Activated naive CD4-positive, alpha-beta T cell treated with anti-CD3 and anti-CD28 coated beads, Interleukin-2, amount 50 U/mL, for 24 hours (primary cell): ENCODE measurements around the gene ADAP1.
"Not testable (repeated sequence)": the region's sequence is repeated elsewhere in the genome, so short reads cannot be mapped to it uniquely, and the experiment has no call there.

Experiments
- H3K27ac Mint-ChIP-seq: one replicate; pipeline ENCODE4 v1.8.0; 2021; ENCODE audit warnings: mild to moderate bottlenecking, mixed read lengths
- H3K27me3 Mint-ChIP-seq: one replicate; pipeline ENCODE4 v1.8.0; 2021; ENCODE audit warnings: mixed read lengths
- H3K36me3 Mint-ChIP-seq: one replicate; pipeline ENCODE4 v1.8.0; 2021; ENCODE audit warnings: mixed read lengths
- H3K4me1 Mint-ChIP-seq: one replicate; pipeline ENCODE4 v1.8.0; 2021; ENCODE audit warnings: mixed read lengths
- H3K4me3 Mint-ChIP-seq: one replicate; pipeline ENCODE4 v1.8.0; 2021; ENCODE audit warnings: mild to moderate bottlenecking, mixed read lengths
- H3K9me3 Mint-ChIP-seq: one replicate; pipeline ENCODE4 v1.8.0; 2021; ENCODE audit warnings: mixed read lengths

ADAP1 gene

DNA sequence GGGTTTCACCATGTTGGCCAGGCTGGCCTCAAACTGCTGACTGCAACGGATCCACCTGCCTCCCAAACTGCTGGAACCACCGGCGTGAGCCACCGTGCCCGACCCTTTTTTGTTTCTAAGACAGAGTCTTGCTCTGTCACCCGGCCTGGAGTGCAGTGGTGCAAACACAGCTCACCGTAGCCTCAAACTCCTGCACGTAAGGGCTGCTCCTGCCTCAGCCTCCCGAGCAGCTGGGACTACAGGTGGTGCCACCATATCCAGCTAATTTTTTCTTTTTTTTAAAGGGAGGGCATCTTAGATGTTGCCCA lies 36.4 kb downstream of the ADAP1 start:
- Mint-ChIP-seq H3K36me3 (no peaks in the 10 kb centered on the region), H3K27me3 (no peaks in the 10 kb centered on the region), H3K9me3 (no peaks in the 10 kb centered on the region), H3K27ac (no peak overlapping the region), H3K4me1 (peaks cover 25% of the 10 kb centered on the region), H3K4me3 (no peak overlapping the region)

DNA sequence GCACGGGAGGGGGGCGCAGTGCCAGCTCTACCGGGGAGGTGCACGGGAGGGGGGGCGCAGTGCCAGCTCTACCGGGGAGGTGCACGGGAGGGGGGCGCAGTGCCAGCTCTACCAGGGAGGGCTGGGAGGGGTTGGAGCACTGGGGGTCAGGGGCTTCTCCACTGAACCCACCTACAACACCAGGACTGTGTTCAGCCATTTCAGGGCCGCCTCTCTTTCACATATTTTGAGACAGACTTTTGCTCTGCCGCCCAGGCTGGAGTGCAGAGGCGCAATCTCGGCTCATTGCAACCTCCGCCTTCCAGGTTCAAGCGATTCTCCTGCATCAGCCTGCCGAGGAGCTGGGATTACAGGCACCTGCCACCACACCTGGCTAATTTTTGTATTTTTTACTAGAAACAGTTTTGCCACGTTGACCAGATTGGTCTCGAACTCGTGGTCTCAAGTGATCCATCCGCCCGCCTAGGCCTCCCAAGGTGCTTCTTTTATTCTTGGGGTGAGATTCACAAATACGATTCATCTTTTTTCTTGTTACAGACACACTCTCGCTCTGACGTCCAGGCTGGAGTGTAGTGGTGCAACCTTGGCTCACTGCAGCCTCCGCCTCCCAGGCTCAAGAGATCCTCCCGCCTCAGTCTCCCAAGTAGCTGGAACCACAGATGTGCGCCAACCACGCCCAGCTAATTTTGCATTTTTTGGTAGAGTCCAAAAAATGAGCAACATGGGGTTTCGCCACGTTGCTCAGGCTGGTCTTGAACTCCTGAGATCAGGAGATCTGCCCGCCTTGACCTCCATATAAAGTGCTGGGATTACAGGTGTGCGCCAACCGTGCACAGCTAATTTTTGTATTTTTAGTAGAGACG lies 37.0 kb downstream of the ADAP1 start:
- no peak overlapping the region for H3K4me3 Mint-ChIP-seq
- no peaks in the 10 kb centered on the region for H3K9me3 Mint-ChIP-seq
- H3K36me3 Mint-ChIP-seq: no peaks in the 10 kb centered on the region
- H3K27ac Mint-ChIP-seq: no peak overlapping the region
- H3K27me3 Mint-ChIP-seq: no peaks in the 10 kb centered on the region
- H3K4me1 Mint-ChIP-seq: peaks cover 22% of the 10 kb centered on the region

DNA sequence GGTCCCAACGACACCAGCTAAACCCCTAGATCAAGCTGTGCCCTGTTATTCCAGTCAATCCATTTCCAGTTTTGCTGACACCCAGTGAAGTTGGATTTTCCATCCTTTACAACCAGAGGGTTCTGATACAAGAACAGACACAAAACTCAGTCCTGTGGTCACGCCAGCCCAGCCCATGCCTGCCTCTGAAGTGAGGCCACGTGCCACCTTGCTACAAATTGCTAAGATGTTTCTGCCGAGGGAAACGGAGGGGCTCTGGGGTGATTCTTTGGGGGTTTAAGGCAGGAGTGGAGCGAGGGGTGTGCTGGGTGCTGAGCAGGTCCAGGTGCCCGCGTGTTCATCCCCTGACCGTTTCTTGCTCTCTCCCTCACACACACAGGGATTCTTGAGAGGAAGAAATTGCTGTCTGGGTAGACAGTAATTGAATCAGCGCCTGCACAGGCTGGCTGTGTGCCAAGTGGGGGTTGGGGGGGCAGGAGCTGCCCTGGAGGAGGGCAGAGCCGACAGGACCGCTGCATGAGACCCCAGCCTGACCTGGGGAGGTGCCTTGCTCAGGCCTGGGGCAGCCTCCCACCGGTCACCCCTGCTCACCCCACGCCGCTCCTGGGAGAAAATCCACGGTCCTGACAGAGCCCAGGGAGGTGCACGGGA lies 38.1 kb downstream of the ADAP1 start:
- H3K4me3 Mint-ChIP-seq: no peak overlapping the region
- no peak overlapping the region for H3K27ac Mint-ChIP-seq
- H3K4me1 Mint-ChIP-seq: peaks cover 20% of the 10 kb centered on the region
- H3K27me3 Mint-ChIP-seq: no peaks in the 10 kb centered on the region
- H3K9me3 Mint-ChIP-seq: no peaks in the 10 kb centered on the region
- H3K36me3 Mint-ChIP-seq: no peaks in the 10 kb centered on the region

DNA sequence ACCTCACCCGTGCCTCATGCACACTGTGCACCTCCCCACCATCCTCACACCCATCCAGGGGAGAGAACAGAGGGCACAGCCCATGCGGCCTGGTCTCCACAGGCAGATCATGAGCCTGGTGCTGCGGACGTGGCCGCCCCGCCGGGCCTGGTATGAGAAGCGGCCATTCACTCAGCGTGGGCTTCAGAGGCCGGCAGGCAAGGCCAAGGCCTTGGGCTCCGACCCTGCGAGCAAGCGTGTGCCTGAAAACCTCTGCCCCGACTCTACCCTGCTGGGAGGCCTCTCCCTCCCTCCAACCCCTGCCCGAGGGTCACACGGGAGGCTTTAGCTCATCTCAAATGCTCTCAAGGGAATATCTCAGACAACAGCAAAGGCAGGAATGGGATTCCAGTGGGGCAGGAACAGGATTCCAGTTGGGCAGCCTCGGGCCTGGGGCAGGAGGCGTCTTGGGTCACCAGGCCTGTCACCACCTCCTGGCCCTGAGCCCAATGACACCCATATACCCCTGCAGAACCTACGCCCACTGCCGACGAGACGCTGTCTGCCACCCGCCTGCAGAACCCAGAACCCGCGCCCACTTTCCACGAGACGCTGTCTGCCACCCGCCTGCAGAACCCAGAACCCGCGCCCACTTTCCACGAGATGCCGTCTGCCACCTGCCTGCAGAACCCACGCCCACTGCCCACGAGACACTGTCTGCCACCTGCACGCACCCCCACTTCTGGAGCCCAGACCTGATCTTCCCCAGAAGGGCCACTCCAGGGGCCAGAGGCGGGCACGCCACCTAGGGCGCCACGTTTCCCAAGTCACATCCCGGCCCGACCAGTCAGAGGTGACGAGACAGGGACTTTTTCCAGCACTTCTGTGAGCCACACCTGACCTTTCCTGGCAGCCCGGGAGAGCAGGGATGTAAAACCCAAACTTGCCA lies 38.9 kb downstream of the ADAP1 start:
- H3K4me3 Mint-ChIP-seq: no peak overlapping the region
- peaks cover 11% of the 10 kb centered on the region for H3K4me1 Mint-ChIP-seq
- H3K9me3 Mint-ChIP-seq: no peaks in the 10 kb centered on the region
- no peaks in the 10 kb centered on the region for H3K27me3 Mint-ChIP-seq
- H3K27ac Mint-ChIP-seq: no peak overlapping the region
- no peaks in the 10 kb centered on the region for H3K36me3 Mint-ChIP-seq

DNA sequence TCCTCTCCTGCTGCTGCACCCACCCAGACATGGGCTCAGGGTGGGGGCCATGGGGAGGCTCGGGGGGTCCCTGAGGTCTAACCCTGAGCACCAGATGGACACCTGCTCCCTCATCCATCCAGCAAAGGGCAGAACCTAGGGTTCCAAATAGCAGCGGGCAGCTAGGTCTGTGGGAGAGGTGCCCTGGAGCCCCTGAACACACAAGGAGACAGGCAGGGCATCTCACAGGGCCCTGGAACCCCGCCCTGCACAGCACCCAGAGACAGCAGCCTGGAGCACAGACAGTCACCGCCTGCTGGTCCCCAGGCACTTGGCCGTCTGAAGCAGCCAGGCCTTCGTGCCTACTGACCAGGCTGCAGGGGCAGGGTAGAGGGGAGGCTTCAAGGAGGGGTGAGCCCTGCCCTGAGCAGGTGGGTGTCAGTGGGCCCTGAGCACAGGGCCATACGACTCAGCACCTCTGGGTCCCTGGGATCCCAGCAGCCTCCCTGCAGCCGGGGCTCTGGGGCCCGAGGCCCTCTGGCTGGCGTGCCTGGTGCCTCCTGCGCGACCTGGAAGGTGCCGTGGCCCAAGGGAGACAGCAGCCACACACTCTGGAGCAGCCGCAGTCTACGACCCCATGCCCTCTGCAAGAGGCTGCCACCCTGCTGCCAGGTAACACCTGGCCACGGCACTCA lies 39.8 kb downstream of the ADAP1 start:
- H3K4me3 Mint-ChIP-seq: no peak overlapping the region
- H3K9me3 Mint-ChIP-seq: no peaks in the 10 kb centered on the region
- peaks cover 19% of the 10 kb centered on the region for H3K4me1 Mint-ChIP-seq
- H3K27me3 Mint-ChIP-seq: no peaks in the 10 kb centered on the region
- peak overlapping the region; percentile 74 for H3K27ac Mint-ChIP-seq
- no peaks in the 10 kb centered on the region for H3K36me3 Mint-ChIP-seq

DNA sequence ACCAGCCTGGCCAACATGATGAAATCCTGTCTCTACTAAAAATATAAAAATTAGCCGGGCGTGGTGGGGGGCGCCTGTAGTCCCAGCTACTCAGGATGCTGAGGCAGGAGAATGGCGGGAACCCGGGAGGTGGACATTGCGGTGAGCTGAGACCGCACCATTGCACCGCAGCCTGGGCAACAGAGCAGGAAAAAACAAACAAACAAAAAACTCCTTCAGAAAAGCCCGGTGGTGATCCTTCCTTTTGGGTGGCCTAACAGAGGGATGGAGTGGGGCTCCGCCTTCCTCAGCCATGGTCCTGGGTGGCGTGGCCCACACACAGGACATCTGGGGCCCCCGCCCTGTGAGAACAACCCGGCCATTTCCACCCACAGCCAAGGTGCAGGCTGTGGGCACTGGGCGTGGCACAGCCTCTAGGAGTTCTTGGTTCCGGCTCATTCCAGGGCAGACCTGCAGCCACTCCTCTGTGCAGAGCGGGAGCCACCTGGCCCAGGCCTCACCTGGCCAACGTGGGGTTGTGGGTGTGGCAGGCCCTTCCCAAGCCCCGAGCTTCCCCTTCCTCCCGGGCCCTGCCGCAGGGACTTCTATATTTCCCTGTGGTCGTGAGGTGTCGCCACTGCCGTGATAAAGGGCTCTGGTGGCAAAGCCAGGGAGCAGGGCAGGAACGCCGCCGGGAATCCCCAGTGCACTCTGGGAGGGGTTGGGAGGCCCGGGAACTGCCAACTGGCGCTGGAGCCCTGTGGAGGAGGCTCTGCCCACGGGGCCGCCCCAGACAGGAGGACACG lies 40.6 kb downstream of the ADAP1 start:
- no peaks in the 10 kb centered on the region for H3K9me3 Mint-ChIP-seq
- no peaks in the 10 kb centered on the region for H3K36me3 Mint-ChIP-seq
- no peak overlapping the region for H3K27ac Mint-ChIP-seq
- H3K27me3 Mint-ChIP-seq: no peaks in the 10 kb centered on the region
- peaks cover 14% of the 10 kb centered on the region for H3K4me1 Mint-ChIP-seq
- no peak overlapping the region for H3K4me3 Mint-ChIP-seq

DNA sequence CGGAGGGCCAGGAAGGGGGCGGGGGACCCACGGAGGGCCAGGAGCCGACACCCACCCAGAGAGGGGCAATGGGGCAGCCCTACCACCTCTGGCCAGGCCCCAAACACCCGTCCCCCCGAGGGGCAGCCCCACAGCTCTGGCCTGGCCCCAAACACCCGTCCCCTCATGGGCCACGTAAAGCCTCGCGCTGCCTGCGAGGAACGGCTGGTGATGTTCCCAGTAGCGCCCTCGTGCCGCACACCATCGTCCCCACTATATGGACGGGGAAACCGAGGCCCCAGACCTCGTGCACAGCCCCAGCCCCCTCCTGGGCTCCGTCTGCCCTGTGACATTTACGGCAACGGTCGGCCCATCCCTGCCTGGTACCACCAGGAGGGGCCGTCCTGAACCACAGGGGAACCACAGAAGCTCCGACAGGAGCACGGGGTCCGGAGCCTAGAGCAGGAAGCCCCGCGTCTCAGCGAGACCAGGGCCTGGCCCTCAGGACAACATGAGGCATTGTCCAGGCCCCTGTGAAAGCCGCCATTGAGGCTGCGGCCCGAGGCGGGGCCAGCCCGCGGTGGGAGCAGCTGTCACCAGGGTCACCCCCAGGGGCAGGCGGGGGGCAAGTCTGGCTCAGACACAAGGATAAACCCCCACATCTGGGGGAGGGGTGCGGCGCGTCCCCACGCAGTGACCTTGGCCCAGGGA lies 42.5 kb downstream of the ADAP1 start:
- no peak overlapping the region for H3K27ac Mint-ChIP-seq
- no peaks in the 10 kb centered on the region for H3K9me3 Mint-ChIP-seq
- no peak overlapping the region for H3K4me3 Mint-ChIP-seq
- H3K4me1 Mint-ChIP-seq: peaks cover 14% of the 10 kb centered on the region
- H3K27me3 Mint-ChIP-seq: no peaks in the 10 kb centered on the region
- H3K36me3 Mint-ChIP-seq: no peaks in the 10 kb centered on the region

DNA sequence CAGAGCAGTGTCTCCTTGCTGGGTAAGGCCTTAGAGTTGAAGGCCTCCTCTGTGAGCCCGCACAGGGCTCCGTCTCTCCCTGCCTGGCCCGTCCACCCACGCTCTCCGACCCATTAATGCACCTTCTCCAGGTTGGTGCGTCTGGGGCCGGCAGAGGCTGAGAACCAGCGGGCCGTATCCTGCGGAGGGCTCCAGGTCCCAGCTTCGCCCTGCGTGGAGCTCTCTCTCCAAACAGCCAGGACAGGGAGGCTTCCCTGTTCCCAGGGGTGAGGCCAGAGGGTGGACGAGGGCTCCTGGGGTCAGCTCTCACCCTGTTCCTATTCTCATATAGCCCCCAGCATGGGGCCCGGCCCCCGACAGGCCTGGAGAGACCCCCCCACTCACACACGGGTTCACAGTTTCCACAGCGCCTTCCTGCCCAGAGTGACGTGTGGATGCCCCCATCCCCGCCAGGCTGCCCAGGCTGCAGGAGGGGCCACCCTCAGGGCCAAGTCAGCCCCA lies 43.5 kb downstream of the ADAP1 start:
- Mint-ChIP-seq H3K4me1 (peaks cover 13% of the 10 kb centered on the region), H3K27me3 (no peaks in the 10 kb centered on the region), H3K9me3 (no peaks in the 10 kb centered on the region), H3K36me3 (no peaks in the 10 kb centered on the region), H3K27ac (no peak overlapping the region), H3K4me3 (no peak overlapping the region)

DNA sequence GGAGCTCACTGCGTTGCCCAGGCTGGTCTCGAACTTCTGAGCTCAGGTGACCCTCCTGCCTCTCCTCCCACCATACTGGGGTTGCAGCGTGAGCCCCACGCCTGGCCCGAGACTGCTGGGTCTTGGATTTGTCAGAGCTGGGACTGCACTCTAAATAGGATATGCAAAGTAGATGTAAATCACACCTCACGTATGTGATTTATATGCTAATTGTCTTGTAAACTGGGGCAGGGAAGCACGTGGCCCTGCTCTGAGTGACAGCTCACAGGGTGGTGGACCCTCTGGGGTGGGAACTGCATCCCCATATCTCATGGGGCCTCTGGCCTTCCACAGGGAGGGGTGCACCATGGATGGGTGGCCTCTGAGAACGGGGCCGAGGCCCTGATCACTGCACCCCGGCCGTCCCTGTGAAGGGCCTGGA lies 44.0 kb downstream of the ADAP1 start:
- peak overlapping the region; percentile 12 for H3K27ac Mint-ChIP-seq
- peaks cover 11% of the 10 kb centered on the region for H3K4me1 Mint-ChIP-seq
- no peaks in the 10 kb centered on the region for H3K36me3 Mint-ChIP-seq
- peak overlapping the region; percentile 74 for H3K4me3 Mint-ChIP-seq
- no peaks in the 10 kb centered on the region for H3K27me3 Mint-ChIP-seq
- no peaks in the 10 kb centered on the region for H3K9me3 Mint-ChIP-seq

DNA sequence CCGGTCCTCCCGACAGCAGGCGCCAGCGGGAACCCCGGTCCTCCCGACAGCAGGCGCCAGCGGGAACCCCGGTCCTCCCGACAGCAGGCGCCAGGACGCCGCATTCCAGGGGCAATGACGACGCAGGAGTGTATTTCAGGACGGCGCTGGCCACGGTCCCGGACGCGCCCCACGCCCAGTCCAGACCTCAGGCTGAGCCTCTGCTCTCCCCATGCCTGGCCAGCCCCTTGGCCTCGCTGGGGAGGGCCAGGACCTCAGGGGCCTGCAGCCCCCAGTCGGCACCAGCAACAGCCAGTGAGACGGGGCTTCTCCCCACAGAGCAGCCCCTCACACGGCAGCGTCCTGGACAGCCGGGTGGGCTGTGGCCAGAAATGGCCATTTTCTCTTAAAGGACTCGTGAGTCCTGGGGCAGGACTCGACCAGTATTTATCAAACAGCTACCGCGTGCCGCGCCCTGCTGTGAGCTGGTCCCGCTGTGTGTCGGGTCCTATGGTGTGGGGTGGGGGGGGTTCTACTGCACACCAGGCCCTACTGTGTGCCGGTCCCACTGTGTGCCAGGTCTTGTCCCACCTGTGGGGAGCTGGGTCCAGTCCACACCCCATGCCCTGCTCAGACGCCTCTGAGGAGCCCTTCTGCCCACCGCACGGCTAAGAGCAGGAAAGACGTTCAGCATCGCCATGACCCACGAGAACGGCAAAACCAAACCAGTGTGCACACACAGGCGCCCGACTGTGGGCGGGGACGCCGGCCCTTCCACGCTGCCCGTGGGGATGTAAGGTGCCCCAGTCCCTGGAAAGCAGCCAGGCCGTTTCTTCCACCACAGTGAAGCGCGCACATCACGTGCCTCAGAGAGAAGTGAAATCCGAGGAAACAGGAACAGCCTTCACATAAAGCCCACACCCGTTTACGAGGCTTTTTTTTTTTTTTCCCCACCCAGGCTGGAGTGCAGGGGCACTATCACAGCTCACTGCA lies 44.8 kb downstream of the ADAP1 start:
- Mint-ChIP-seq H3K27me3 (no peaks in the 10 kb centered on the region), H3K9me3 (no peaks in the 10 kb centered on the region), H3K4me1 (peaks cover 11% of the 10 kb centered on the region), H3K36me3 (no peaks in the 10 kb centered on the region), H3K27ac (no peak overlapping the region), H3K4me3 (peak overlapping the region; percentile 74)

DNA sequence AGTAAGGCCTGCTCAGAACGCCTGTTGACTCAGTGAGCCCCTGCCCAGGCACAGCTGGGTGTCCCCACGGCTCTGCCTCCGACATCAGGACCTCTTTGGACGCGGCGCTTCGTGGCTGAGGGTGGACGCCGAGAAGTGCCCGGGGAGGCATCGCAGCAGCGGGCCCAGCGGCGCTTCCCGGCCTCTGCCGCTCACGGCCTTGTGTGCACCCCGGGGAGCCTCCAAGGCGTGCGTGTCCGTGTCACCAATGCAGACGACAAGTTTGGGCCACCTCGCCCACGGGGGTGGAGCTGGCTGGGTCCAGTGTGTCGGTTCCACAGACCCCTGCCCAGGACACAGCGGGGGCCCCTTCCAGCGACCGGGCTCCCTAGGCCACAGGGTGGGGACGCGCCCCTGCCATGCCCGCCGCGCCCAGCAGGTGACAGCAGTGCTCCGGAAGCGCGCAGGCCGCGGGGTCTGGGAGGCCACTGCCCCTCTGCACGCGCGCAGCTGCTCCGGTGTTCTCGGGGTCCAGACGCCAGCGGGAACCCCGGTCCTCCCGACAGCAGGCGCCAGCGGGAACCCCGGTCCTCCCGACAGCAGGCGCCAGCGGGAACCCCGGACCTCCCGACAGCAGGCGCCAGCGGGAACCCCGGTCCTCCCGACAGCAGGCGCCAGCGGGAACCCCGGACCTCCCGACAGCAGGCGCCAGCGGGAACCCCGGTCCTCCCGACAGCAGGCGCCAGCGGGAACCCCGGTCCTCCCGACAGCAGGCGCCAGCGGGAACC lies 45.7 kb downstream of the ADAP1 start:
- H3K36me3 Mint-ChIP-seq, H3K27ac Mint-ChIP-seq, H3K4me3 Mint-ChIP-seq, H3K9me3 Mint-ChIP-seq, H3K27me3 Mint-ChIP-seq: not testable (repeated sequence)
- peaks cover 11% of the 10 kb centered on the region for H3K4me1 Mint-ChIP-seq

DNA sequence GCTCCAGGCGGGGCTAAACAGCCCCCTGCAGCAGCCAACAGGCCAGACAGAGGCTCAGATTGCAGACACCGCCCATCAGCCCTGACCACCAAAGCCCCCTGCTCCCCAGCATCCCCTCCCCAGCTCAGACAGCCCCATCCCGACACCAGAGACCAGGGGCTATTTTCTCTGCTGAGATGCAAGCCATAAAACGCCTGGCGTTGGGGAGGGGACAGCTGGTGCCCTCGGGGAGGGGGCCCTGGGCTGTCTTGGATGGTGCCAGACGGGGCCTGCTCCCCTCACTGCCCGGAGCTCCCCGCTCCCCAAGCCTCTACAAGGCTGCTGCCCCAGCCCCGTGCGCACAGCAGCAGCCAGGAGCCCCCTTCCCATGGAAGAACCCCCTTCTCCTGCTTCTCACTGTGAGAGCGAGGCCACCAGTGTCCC lies 46.3 kb downstream of the ADAP1 start:
- no peak overlapping the region for H3K27ac Mint-ChIP-seq
- H3K4me3 Mint-ChIP-seq: no peak overlapping the region
- H3K36me3 Mint-ChIP-seq: no peaks in the 10 kb centered on the region
- H3K27me3 Mint-ChIP-seq: no peaks in the 10 kb centered on the region
- peaks cover 11% of the 10 kb centered on the region for H3K4me1 Mint-ChIP-seq
- no peaks in the 10 kb centered on the region for H3K9me3 Mint-ChIP-seq
